ENCODE data around the gene TMC7. TPM values are rescaled to one million over a fixed set of nuclear protein-coding genes. Genes with fewer than 3 reads are reported as not detected.

The TMC7 gene
- total RNA-seq, 1 experiment from 2014 or later: 5.2 TPM

DNA sequence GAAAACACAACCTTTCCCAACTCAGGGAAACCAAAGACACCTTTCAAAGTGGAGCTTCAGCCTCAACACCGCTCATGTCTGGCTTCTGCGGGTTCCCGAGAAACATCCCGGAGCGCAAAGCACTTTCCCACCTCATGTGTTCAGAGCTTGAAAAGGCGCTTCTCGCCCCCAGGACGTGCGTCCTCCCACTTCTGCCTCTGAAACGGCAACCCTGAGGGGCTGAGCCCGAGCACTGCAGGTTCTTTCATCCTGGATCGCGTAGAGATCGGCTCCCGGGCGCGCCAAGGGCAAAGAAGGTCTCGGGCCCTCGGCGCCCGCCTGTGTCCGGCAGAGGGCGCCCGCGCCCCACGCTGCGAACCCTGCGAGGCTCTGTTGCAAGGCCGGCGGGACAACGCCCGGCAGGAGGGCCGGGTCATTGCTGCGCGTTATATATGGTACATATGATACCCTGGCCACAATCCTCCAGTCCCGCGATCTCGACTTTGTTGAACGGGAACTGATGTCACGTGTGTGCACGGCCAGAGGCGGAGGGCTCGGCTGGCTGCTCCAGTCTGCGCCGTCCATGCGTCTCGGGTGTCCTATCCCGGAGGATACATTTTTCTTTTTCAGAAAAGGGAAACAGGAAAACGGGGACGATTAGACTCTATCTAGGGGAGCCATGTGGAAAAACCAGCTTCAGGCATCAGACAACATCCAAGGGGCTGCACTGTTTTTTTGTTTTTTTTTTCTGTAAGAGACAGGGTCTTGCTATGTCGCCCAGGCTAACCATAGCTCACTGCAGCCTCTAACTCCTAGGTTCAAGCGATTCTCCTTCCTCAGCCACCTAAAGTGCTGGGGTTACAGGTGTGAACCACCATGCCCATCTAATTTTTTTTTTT, 102.8 kb downstream of the TMC7 start:
- H3K27ac ChIP-seq (ENCODE audit: low read depth, low read length): peak overlapping the region; percentile 18; the same call in 1 of the 2 replicates
- BruUV-seq (replicated peaks): no TSS peak
- ChIA-PET CTCF (interaction anchor here (0.6 to 4.2 kb wide), 18 partner anchors 8 to 434 kb away, joined by 3 to 55 read pairs (median 4); partner anchors contain the start of genes ARL6IP1, COQ7 and TMC7), RAD21 (ENCODE audit: low non-redundant PET in 1 of 2, low total read pairs in 2 of 2, uncharacterized antibody in 2 of 2, unreplicated experiment in 2 of 2) (interaction anchor here (0.7 to 1.0 kb wide), 4 partner anchors 9 to 417 kb away, joined by 3 to 4 read pairs (median 3); no protein-coding TSS in a partner anchor), POLR2A (interaction anchor here (0.7 to 2.5 kb wide), 9 partner anchors 9 to 296 kb away, joined by 3 to 7 read pairs (median 5); partner anchors contain the start of gene ITPRIPL2)
- H3K9me3 ChIP-seq (ENCODE audit: control insufficient read depth in 1 of 2, insufficient read depth in 1 of 2, low read depth in 1 of 2, low read length in 2 of 2): no peaks in the 10 kb centered on the region
- peak overlapping the region; percentile 59 for H2AFZ ChIP-seq (ENCODE audit: low read depth, low read length, poor library complexity, severe bottlenecking)
- no peaks in the 10 kb centered on the region for H3K79me2 ChIP-seq (ENCODE audit: insufficient read depth, low read length)
- H4K20me1 ChIP-seq (ENCODE audit: insufficient read depth): no peaks in the 10 kb centered on the region
- peak overlapping the region; percentile 50 to 63 for H3K4me3 ChIP-seq (replicated peaks in 1 of 2; ENCODE audit: low read depth in 1 of 2, low read length in 2 of 2)
- H3K4me2 ChIP-seq (ENCODE audit: low read length): peak overlapping the region; percentile 83
- ATAC-seq (peak; percentile 98), DNase-seq (ENCODE audit: low read depth, low spot score) (peak; percentile 90)
- TF ChIP-seq FOSL1 (IDR thresholded peaks at IDR 0.05; ENCODE audit: low read depth) (no peak), POLR2A (IDR thresholded peaks at IDR 0.05; ENCODE audit: borderline replicate concordance, extremely low read depth, insufficient read depth, insufficient read length) (peak; percentile 97), POLR2AphosphoS5 (IDR thresholded peaks at IDR 0.05; ENCODE audit: low read depth, low read length) (peak; percentile 85), EZH2 (IDR thresholded peaks at IDR 0.05) (no peak), TCF7L2 (IDR thresholded peaks at IDR 0.05; ENCODE audit: borderline replicate concordance, extremely low read depth, insufficient read depth, insufficient read length) (peak; percentile 45), SP1 (IDR thresholded peaks at IDR 0.05; ENCODE audit: low read depth) (no peak; the same call in 1 of the 2 replicates), ELF1 (IDR thresholded peaks at IDR 0.05; ENCODE audit: borderline replicate concordance, low read depth) (no peak), CEBPB (IDR thresholded peaks at IDR 0.05; ENCODE audit: low read depth) (peak; percentile 79), CTCF (IDR thresholded peaks at IDR 0.05 in 2 of 3, conservative IDR thresholded peaks at IDR 0.05 in 1 of 3; ENCODE audit: borderline replicate concordance in 1 of 3, insufficient read depth in 1 of 3, low read depth in 2 of 3, low read length in 2 of 3) (peak; percentile 94 to 98 (median 98)), RAD21 (IDR thresholded peaks at IDR 0.05; ENCODE audit: low read depth) (peak; percentile 100), YY1 (IDR thresholded peaks at IDR 0.05; ENCODE audit: extremely low read depth, insufficient replicate concordance, low read depth, low read length) (peak; percentile 58), CBX3 (IDR thresholded peaks at IDR 0.05; ENCODE audit: low read depth) (peak; percentile 63; the same call in 1 of the 2 replicates)
- TF ChIP-seq, protein P1, sequence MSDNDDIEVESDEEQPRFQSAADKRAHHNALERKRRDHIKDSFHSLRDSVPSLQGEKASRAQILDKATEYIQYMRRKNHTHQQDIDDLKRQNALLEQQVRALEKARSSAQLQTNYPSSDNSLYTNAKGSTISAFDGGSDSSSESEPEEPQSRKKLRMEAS (IDR thresholded peaks at IDR 0.05): peak; percentile 84
- TF ChIP-seq, protein P2, sequence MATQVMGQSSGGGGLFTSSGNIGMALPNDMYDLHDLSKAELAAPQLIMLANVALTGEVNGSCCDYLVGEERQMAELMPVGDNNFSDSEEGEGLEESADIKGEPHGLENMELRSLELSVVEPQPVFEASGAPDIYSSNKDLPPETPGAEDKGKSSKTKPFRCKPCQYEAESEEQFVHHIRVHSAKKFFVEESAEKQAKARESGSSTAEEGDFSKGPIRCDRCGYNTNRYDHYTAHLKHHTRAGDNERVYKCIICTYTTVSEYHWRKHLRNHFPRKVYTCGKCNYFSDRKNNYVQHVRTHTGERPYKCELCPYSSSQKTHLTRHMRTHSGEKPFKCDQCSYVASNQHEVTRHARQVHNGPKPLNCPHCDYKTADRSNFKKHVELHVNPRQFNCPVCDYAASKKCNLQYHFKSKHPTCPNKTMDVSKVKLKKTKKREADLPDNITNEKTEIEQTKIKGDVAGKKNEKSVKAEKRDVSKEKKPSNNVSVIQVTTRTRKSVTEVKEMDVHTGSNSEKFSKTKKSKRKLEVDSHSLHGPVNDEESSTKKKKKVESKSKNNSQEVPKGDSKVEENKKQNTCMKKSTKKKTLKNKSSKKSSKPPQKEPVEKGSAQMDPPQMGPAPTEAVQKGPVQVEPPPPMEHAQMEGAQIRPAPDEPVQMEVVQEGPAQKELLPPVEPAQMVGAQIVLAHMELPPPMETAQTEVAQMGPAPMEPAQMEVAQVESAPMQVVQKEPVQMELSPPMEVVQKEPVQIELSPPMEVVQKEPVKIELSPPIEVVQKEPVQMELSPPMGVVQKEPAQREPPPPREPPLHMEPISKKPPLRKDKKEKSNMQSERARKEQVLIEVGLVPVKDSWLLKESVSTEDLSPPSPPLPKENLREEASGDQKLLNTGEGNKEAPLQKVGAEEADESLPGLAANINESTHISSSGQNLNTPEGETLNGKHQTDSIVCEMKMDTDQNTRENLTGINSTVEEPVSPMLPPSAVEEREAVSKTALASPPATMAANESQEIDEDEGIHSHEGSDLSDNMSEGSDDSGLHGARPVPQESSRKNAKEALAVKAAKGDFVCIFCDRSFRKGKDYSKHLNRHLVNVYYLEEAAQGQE (IDR thresholded peaks at IDR 0.05; ENCODE audit: low read depth): no peak
- TF ChIP-seq, protein P3, sequence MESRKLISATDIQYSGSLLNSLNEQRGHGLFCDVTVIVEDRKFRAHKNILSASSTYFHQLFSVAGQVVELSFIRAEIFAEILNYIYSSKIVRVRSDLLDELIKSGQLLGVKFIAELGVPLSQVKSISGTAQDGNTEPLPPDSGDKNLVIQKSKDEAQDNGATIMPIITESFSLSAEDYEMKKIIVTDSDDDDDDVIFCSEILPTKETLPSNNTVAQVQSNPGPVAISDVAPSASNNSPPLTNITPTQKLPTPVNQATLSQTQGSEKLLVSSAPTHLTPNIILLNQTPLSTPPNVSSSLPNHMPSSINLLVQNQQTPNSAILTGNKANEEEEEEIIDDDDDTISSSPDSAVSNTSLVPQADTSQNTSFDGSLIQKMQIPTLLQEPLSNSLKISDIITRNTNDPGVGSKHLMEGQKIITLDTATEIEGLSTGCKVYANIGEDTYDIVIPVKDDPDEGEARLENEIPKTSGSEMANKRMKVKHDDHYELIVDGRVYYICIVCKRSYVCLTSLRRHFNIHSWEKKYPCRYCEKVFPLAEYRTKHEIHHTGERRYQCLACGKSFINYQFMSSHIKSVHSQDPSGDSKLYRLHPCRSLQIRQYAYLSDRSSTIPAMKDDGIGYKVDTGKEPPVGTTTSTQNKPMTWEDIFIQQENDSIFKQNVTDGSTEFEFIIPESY (IDR thresholded peaks at IDR 0.05; ENCODE audit: extremely low read depth, insufficient replicate concordance, low read length): peak; percentile 91
- intact Hi-C loops (cut with micrococcal nuclease): loop anchor here (1.0 to 10.0 kb wide), 6 partner anchors 82 to 798 kb away; partner anchors contain the start of genes GPRC5B, SYT17 and TMC7
- H3K36me3 ChIP-seq (ENCODE audit: control insufficient read depth in 1 of 2, insufficient read depth in 2 of 2, low read length in 2 of 2): no peaks in the 10 kb centered on the region
- no peaks in the 10 kb centered on the region for H3K27me3 ChIP-seq (ENCODE audit: insufficient read depth, low read length)
- H3K9ac ChIP-seq (ENCODE audit: low read length): peak overlapping the region; percentile 72
- H3K4me1 ChIP-seq (ENCODE audit: control insufficient read depth in 1 of 2, insufficient read depth in 2 of 2, low read length in 2 of 2): peaks cover 9 to 23% of the 10 kb centered on the region in 2 experiments
- H3K9me2 ChIP-seq (ENCODE audit: insufficient read depth): no peaks in the 10 kb centered on the region
